Spleen (tissue), 11 donors: Measurements from ENCODE around the gene TTLL8. TPM values are rescaled to one million over a fixed set of nuclear protein-coding genes. Genes with fewer than 3 reads are reported as not detected.

Experiments used
- DNase-seq: peaks from one replicate; pipeline ENCODE4 v3.0.0-alpha.2; 2020
- H3K27ac ChIP-seq, 8 donors: fragments of 200-600 bp; sonication (generic) in 7 of 8; 1 replicate in 4 of 8; 2 replicates in 4 of 8; pipeline versions ENCODE4 v1.5.0 to v1.8.0; 2016 to 2021; ENCODE audit warnings: inconsistent platforms in 4 of 8, mild to moderate bottlenecking in 4 of 8, moderate library complexity in 1 of 8
- H3K27me3 ChIP-seq, 7 donors: fragments of 200-600 bp; sonication (generic) in 6 of 7; replicated peaks in 1 of 7; 1 replicate in 4 of 7; 2 replicates in 3 of 7; pipeline versions ENCODE4 v1.5.0 to v1.8.0; 2016 to 2021; ENCODE audit warnings: inconsistent platforms in 3 of 7, mild to moderate bottlenecking in 1 of 7
- H3K36me3 ChIP-seq, 6 donors: fragments of 200-600 bp; sonication (generic) in 5 of 6; 1 replicate in 4 of 6; 2 replicates in 2 of 6; pipeline versions ENCODE4 v1.5.0 to v1.8.0; 2016 to 2021; ENCODE audit warnings: inconsistent platforms in 2 of 6
- H3K4me1 ChIP-seq, 6 donors: fragments of 200-600 bp; sonication (generic) in 5 of 6; 1 replicate in 3 of 6; 2 replicates in 3 of 6; pipeline versions ENCODE4 v1.5.0 to v1.8.0; 2016 to 2021; ENCODE audit warnings: inconsistent platforms in 3 of 6
- H3K4me3 ChIP-seq, 8 donors: fragments of 200-600 bp; sonication (generic) in 7 of 8; 1 replicate in 4 of 8; 2 replicates in 4 of 8; pipeline versions ENCODE4 v1.5.0 to v1.8.0; 2016 to 2021; ENCODE audit warnings: inconsistent platforms in 4 of 8, mild to moderate bottlenecking in 4 of 8, moderate library complexity in 2 of 8
- H3K9me3 ChIP-seq, 8 donors: fragments of 200-600 bp; sonication (generic) in 7 of 8; 1 replicate in 4 of 8; 2 replicates in 4 of 8; pipeline versions ENCODE4 v1.5.0 to v1.8.0; 2016 to 2021; ENCODE audit warnings: inconsistent platforms in 4 of 8
- CTCF ChIP-seq, 11 experiments: fragments of 200-600 bp in 7 of 11; fragments of 450-650 bp in 4 of 11; sonication (generic) in 4 of 11; IDR thresholded peaks in 8 of 11; conservative IDR thresholded peaks in 3 of 11; 1 replicate in 7 of 11; 2 replicates in 4 of 11; pipeline versions ENCODE4 v1.4.0 to v1.8.0; 2016 to 2021; ENCODE audit warnings: antibody characterized with exemption in 11 of 11, inconsistent platforms in 4 of 11, mild to moderate bottlenecking in 1 of 11
- POLR2A ChIP-seq, 3 donors: fragments of 450-650 bp; IDR thresholded peaks; one replicate each; pipeline ENCODE4 v1.5.1; 2017; ENCODE audit warnings: antibody characterized with exemption in 3 of 3, mild to moderate bottlenecking in 1 of 3
- POLR2AphosphoS5 ChIP-seq, 3 donors: sonication (generic); formaldehyde crosslinking; IDR thresholded peaks; one replicate each; pipeline ENCODE4 v1.5.1; 2017; ENCODE audit warnings: antibody characterized with exemption in 3 of 3
- WGBS, 5 donors: extraction: QIAGEN DNeasy Blood & Tissue Kit in 3 of 5; methylation state at CpG; one replicate each; pipeline versions ENCODE4 v1.1.5 to v1.1.7; 2013 to 2018; 5-methylcytosine and 5-hydroxymethylcytosine counted together
- intact Hi-C: fragments of 100-400 bp; cut with DNase I; formaldehyde crosslinking; loops from one replicate; pipeline ENCODE4 v1.15.0; 2023; ENCODE audit warnings: low total_unique reads
- polyA plus RNA-seq, 3 donors: library from polyadenylated mRNA; stranded (reverse); fragments of 200-250 nt; gene quantifications; one replicate each; pipeline ENCODE4 v1.2.1, GENCODE V29; 2013
- total RNA-seq, 7 donors: library from RNA; depleted of rRNA in 3 of 7; stranded (reverse); fragments of >200 nt in 3 of 7; fragmentation: NEBNext Ultra II Directional in 4 of 7; extraction: Animal tissue kit (Norgen Biotek cat#: 25700) in 4 of 7; gene quantifications; one replicate each; pipeline versions ENCODE4 v1.1.0 to v1.2.1, GENCODE V29; 2016 to 2021
- donor health status: healthy with polysubstance abuse.
- donor health status: DM: no; HTN: no; CAD: no; lungs with moderate emphysema.
- donor health status: DM: no; HTN: no; CAD: no.
- donor health status: Bipolar disorder and iron deficiency.
- donor health status: healthy.
- donor health status: DM: no; HTN: no; CAD: no.
- donor health status: DM: yes; HTN: yes; CAD: no.

TTLL8 gene
- total and polyA plus RNA-seq, 10 donors: not detected

- no peak for DNase-seq
- peaks cover 0 to 65% (median 22%) of the 10 kb centered on the region in 7 donors for H3K27me3 ChIP-seq
- H3K27ac ChIP-seq: no peak overlapping the region
- H3K4me3 ChIP-seq: no peak overlapping the region
- H3K36me3 ChIP-seq: no peaks in the 10 kb centered on the region
- intact Hi-C loops: no loop called here
- 27 to 40% (median 31%) methylated on average over 19 to 30 of the region's 30 CpGs for WGBS, 5 donors
- TF ChIP-seq CTCF (IDR thresholded peaks at IDR 0.05 in 8 of 11, conservative IDR thresholded peaks at IDR 0.05 in 3 of 11): no peak
- no peak for TF ChIP-seq POLR2A (IDR thresholded peaks at IDR 0.05)
- TF ChIP-seq POLR2AphosphoS5 (IDR thresholded peaks at IDR 0.05): no peak
- peaks cover 0 to 2% (median under 1%) of the 10 kb centered on the region in 8 donors for H3K9me3 ChIP-seq
- H3K4me1 ChIP-seq: peaks cover 0 to 11% (median 0%) of the 10 kb centered on the region in 6 donors
These were observed 13.5 kb downstream of the TTLL8 start for GRCh38 chr22:50044485-50045118.

- DNase-seq: peak; percentile 63
- Histone ChIP-seq H3K36me3 (no peaks in the 10 kb centered on the region), H3K27me3 (peaks cover 0 to 40% (median 19%) of the 10 kb centered on the region in 7 donors), H3K4me1 (peaks cover 0 to 11% (median 0%) of the 10 kb centered on the region in 6 donors), H3K4me3 (no peak overlapping the region), H3K9me3 (peaks cover 0 to 20% (median 16%) of the 10 kb centered on the region in 8 donors), H3K27ac (no peak overlapping the region)
- 73 to 82% (median 79%) methylated on average over 15 to 17 of the region's 17 CpGs for WGBS, 5 donors
- intact Hi-C loops: no loop called here
- no peak for TF ChIP-seq CTCF (IDR thresholded peaks at IDR 0.05 in 8 of 11, conservative IDR thresholded peaks at IDR 0.05 in 3 of 11)
- no peak for TF ChIP-seq POLR2AphosphoS5 (IDR thresholded peaks at IDR 0.05)
These were observed 16.6 kb downstream of the TTLL8 start for GRCh38 chr22:50041361-50042065.

- no peak overlapping the region for H3K4me3 ChIP-seq
- H3K36me3 ChIP-seq: no peaks in the 10 kb centered on the region
- intact Hi-C loops: no loop called here
- peaks cover 0 to 20% (median 16%) of the 10 kb centered on the region in 8 donors for H3K9me3 ChIP-seq
- TF ChIP-seq POLR2A (IDR thresholded peaks at IDR 0.05) (no peak), POLR2AphosphoS5 (IDR thresholded peaks at IDR 0.05) (no peak), CTCF (IDR thresholded peaks at IDR 0.05 in 8 of 11, conservative IDR thresholded peaks at IDR 0.05 in 3 of 11) (no peak)
- peak; percentile 53 for DNase-seq
- WGBS, 5 donors: 85 to 94% (median 91%) methylated on average over 6 to 7 of the region's 7 CpGs
- peaks cover 0 to 36% (median 11%) of the 10 kb centered on the region in 7 donors for H3K27me3 ChIP-seq
- no peak overlapping the region for H3K27ac ChIP-seq
- H3K4me1 ChIP-seq: peaks cover 0 to 11% (median 0%) of the 10 kb centered on the region in 6 donors
These were observed 17.4 kb downstream of the TTLL8 start for GRCh38 chr22:50040717-50041116.
